GM21515 (cell line): ENCODE results near the gene MAST4.

Source experiments
- ATAC-seq: cut with Tn5 transposase; IDR thresholded peaks from one replicate; pipeline ENCODE4 v1.9.1; 2021; ENCODE audit not compliant: unreplicated experiment

The MAST4 gene

DNA sequence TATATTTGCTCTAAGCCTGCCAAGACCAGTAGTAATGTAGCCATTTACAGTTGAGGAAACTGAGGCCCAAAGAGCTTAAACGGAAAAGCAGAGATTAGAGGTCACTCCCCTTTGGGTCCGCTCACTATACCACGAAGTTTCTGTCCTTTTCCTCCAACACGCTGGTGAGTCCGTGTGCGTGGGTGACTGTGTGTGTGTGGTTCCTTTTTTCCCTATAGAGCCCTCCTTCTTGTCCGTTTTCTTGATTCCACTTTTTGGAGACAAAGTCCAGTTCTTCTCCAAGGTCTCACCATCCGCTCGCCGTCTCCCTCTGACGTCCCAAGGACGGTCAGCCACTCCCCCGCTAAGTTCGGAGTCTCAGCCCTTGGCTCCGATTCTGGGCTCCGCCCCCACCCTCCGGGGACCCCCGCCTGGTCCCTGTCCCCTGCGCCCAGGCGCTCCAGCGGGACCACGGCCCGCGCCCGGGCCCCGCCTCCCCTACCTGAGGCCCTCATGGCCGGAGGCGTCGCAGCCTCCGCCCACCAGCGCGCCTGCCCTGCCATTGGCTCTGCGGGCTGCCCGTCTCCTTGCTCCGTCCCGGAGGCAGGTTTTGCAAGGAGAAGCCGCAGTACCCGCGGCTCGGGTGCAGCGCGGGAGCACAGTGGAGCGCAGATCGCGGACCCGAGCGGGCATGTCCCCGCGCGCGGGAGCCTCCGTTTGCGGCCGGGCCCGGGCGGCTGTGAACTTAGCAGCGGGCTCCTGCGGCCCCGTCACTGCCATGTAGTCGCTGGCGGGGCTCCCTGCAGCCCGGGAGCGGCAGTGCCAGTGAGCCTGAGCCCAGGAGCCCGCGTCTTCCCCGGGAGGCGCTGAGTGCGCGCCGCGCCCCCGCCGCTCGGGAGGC lies at the start of gene MAST4:
Gene MAST4 (plus strand): TSS at position 638 of the 880 bp plus-strand sequence. CDS start 263 bp downstream, outside the sequence.
- ATAC-seq, result peak; percentile 99

DNA sequence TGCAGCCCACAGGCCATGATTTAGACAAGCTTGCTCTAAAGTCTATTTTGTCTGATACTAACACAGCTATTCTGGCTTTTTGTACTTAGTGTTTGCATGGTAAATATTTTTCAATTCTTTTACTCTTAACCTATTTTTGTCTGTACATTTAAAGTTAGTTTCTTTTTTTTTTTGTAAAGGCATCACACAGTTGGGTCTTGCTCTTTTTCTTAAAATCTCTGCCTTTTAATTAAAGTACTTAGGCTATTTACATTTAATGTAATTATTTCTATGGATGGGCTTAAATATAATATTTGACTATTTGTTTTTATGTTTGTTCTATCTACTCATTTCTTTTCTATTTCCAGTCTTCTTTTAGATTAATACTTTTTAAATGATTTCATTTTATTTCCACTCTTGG lies 49.7 kb upstream of the MAST4 start:
- ATAC-seq, result no peak

DNA sequence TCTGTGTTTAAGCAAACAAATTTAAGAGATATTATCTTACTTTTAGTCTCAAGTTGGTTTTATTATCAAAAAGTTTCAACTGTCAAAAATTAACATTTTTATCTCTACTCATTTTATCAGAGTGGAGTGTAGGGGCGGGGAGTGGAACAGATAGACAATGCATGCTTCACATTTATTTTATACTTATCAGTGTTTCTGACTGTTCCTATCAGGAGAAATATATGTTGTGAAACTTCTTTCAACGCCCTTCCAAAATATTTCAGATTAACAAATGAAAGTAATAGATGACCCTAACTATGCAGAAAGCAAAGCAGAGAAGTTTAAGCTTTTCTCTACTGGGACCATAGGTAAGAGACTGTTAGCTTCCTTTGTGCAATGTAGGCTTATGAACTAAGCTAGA lies 44.9 kb upstream of the MAST4 start:
- ATAC-seq, result no peak

DNA sequence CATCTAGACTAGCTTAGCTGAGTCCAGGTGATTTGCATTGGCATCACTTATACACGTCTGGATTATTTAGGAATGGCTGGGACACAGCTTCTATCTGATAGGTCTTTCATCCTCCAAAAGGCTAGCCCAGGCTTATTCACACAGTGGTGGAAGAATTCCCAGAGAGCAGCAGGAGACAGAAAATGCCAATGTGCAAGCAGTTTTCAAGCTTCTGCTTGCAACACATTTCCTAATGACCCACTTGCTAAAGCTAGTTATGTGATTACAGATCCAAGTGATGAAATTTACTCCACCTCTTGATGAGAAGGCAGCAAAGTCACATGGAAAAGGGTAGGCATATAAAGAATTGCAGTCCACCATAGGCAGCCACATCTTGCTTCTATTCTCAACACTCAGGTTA lies 44.2 kb upstream of the MAST4 start:
- no peak for ATAC-seq

DNA sequence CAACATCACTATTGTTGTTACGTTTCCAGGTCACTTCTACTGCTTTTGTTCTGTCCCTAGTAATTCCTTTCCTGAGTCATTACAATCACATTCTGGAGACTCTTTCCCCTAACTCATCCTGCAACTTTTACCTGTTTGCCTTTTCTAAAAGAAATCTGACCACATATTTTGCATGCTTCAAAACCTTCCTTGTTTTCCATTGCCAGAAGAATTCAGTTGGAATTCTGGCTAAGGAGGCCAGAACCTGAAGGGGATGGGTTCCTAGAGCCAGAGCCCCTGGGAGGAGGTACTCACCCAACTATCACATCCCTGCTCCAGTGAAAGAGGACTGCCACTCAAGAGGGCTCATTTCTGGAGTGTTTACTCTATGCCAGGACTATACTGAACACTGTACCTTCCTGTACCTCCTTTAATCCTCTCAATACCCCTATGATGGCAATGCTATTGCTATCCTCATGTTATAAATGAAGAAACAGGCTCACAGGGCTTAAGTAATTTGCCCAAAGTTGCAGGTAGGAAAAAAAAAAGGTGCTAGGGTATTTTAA lies 42.8 kb upstream of the MAST4 start:
- ATAC-seq, result no peak

DNA sequence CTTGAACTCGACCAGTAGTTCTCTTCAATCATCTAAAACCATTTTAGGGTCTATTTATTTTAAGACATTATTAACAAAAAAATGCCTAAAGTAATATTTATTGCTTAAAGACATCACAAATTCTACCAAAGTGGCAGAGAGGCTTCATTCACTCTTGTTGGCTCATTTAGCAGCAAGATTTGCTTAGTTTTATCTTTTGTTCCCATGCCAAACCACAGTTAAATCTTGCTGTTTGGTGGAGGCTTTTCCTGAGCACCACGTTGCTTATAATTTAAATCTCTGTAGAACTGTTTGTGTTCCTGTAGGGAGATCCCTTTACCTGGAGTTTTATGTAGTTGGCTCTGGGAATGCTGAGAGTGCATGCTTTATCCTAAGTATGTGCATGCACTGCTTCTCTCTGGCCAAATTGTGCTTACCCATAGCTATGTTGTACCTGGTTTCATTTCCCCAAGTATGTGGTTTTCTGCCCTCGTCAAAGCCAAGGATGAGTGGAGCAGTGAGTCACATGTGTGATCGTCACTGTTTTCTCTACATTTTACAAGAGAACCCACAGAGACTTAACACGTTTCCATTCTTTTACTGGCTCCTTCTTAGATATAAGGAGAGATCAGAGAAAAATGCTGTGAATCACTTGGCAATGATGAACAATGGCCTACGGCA lies 42.1 kb upstream of the MAST4 start:
- peak; percentile 98 for ATAC-seq

DNA sequence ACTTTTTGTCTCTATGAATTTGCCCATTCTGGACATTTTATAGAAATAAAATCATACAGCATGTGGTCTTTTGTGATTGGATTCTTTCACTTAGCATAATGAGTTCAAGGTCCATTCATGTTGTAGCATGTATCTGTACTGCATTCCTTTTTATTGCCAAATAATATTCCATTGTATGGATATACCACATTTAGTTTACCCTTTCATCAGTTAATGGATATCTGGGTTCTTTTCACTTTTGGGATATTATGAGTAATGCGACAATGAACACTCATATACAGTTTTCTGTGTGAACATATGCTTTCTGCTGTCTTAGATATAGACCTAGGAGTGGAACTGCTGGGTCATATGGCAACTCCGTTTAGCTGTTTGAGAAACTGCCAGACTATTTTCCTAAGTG lies 41.3 kb upstream of the MAST4 start:
- no peak for ATAC-seq

DNA sequence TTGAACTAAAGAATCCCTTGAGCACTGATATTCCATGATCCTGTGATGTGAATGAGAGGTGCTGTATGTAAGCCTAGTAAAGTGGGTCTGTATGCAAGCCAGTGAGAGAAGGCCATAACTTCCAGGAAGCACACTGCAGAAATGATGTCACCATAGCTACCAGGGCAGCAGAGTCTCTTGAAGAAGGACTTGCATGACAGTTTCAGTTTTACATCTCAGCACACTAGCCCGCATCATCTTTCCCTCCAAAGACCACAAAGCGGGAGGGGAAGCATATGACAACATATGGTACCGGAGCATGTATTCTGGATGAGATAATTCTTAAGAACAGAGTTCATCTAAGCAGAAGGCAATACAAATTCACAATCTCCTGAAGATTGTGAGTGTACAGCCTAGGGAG lies 37.6 kb upstream of the MAST4 start:
- ATAC-seq, result peak; percentile 62

DNA sequence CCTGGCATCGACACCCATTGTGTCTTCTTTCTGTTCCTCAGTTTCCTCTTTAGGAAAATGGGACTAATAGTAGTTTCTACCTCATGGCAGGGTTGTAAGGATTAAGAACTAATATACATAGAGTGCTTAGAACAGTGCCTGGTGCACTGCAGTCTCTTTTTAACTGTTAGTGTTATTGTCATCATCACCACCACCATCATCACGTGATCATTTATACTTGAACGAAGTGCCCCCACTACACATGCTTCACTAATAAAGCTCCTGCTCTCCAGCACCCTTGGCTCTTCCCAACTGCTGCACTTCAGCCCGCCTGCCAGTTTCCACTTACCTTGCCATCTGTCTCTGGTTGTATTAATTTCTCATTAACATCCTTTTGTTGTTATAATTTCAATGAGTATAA lies 35.8 kb upstream of the MAST4 start:
- no peak for ATAC-seq

DNA sequence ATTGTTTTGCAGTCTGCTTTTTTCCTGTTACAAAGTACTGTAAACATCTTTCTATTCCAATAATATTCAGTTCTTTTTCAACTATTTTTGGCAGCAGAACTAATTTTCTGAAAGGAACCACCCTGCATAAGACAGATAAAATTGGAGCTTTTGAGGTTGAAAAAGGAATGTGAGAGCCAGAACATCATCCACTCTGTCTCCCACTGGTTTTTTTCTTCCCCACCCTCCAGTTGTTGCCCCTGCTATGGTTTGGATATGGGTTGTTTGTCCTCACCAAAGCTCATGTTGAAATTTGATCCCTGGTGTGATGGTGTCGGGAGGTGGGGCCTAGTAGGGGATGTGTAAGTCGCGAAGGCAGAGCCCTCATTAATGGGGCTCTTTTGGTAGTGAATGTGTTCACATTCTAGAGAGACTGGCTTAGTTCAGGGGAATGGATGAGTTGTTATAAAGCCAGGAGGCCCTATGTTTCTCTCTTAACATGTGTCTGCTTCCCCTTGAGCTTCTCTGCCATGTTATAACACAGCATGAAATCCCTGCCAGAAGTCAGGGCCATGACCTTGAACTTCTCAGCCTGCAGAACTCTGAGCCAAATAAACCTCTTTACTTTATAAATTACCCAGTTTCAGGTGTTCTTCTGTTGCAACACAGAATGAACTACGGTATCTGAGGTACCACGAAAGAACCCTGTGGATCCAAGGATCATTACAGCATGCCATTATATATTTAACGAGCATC lies 34.8 kb upstream of the MAST4 start:
- no peak for ATAC-seq

DNA sequence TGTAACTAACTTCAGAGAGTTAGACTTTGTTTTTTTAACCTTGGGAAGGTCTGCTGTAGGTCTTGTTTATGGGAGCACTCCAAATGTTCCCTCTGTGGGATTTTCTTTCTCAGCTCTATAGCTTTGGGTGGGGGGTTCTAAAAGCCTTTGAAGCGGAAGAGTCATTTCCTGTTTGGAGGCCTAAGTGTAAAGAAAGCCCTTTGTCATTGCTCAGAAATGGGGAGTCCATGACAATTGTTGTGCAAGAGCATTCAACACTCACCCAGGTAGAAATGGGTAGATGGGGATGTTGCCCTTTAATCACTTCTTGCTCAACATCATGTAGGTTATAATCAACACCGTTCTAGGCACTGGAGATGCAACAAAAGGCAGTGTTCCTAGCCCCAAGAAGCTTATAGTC lies 30.3 kb upstream of the MAST4 start:
- ATAC-seq, result no peak

DNA sequence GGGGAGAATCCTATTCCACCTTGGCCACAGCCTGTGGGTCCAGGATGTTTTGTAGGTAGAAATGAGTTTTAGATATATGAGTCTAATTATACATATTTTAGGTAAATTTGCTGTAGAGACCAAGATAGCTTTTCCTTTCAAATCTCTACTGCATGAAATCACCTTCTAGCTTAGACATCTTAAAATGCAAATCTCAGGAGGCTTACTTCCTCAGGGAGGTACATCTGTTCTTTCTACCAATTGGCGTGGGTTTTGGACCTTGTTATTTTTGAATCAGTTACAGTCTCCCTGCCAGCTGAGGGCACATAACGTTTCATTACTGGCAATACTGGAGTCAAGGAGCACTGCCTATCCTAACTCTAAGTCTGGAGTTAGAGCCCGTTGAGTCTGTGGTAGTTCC lies 28.7 kb upstream of the MAST4 start:
- ATAC-seq, result no peak

DNA sequence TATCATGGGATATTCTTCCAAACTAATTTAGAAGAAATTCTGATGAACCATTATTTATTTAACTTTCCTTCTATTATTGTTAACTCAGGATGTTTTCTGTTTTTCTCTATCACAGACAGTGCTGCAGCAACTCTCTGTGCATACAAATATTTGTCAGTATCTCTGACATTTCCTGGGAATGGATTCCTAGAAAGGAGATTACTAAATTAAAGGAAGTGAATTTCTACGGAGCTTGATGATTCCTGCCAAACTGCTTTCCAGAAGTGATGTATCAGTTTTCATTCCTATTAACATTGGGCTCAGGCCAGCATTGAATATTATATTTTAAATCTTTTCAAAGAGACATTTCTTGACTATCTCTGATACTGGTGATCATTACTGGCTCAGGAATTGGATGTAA lies 26.0 kb upstream of the MAST4 start:
- no peak for ATAC-seq

DNA sequence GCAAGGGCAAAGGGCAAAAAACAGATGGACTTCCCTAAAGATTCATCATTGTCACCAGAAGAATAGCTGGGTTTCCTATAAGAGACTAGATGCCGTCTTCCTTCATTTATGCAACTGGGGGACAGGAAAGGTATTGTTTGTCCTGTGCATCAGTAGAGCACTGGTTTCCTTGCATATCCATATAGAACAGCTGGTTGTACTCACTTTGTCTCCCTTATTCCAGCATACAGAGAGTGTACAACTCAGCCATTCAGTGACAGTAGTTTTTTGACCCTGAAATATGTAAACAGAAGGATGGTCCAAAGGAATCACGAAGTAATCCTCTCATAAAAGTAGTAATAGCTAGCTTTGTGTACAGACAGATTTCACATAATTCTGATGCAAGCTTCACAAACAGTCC lies 22.5 kb upstream of the MAST4 start:
- no peak for ATAC-seq

DNA sequence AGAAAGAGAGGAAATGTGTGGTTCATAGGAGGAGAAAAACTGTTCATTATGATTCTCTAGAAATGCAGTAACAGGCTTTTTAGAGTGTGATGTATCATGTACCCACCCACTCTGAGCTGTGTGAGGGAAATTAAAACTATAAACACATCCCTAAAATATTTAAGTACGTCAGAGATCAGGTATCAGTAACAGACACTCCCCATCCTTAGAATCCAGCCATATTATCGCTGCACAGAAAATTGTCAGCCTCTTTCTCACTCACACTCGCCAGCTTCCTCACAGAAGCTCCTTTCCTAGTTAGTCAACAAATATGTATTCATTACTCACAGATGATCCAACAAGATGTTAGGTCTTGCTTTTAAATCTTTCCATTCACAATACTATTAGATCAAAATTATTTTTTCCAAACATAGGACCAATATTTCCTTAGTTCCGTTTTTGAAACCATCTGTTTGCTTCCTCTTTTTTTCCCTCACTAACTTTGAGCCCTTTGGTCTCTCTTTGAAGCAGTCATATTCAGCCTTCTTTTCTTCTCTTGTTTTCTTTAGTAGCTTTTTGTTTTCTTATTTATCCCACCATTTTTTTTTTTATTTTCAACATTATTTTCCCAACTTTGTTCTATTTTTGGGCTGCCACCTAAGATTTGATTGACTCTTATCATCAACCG lies 13.6 kb upstream of the MAST4 start:
- ATAC-seq, result no peak

DNA sequence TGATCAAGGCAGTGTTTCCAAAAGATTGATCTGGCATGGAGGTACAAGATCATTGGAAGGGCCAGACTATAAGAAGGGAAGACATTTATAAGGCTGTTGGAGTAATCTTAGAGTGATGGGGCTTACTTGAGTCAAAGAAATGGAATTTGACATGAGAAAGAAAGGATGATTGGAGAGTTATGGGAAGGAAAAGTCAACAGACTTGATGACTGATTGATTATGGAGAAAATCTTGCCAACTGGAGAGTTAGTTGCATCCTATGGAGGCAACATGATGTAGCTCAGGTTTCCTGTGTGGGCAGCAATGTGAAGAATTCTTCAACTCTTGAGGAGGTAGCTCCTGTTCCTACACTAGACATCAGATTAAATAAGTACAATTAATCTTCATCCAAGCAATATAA lies 10.9 kb upstream of the MAST4 start:
- no peak for ATAC-seq

DNA sequence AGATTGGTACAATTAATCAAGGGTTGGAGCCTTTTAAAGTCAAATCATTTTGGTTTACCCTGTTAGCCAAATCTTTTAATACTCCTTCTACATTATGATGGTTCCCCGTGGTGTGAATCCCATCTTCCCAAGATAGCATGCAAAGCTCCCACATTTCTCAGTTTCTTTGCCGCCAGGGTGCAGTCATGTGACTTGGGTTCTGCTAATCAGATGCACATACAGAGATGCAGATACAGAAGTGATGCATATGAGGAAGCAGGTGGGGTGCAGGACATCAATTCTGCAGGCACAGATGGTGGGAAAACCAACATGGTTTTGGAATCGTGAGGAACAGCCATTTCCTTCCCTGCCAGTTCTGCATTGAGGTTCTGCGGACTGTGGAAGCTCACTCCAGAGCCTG lies 8.4 kb upstream of the MAST4 start:
- no peak for ATAC-seq

DNA sequence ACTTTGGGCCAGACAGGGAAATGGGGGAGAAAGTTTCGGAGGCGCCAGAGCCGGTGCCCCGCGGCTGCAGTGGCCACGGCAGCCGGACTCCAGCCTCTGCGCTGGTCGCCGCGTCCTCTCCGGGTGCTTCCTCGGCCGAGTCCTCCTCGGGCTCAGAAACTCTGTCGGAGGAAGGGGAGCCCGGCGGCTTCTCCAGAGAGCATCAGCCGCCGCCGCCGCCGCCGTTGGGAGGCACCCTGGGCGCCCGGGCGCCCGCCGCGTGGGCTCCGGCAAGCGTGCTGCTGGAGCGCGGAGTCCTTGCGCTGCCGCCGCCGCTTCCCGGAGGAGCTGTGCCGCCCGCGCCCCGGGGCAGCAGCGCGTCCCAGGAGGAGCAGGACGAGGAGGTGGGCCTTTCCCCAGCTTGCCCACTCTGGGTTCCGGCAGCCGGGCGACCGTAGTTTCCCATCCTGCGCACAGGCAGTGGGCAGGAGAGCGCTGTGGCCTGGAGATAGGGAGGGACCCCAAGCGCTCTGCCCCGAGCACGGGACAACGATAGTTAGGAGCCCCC lies 516 bp downstream of the MAST4 start:
- ATAC-seq, result peak; percentile 28

DNA sequence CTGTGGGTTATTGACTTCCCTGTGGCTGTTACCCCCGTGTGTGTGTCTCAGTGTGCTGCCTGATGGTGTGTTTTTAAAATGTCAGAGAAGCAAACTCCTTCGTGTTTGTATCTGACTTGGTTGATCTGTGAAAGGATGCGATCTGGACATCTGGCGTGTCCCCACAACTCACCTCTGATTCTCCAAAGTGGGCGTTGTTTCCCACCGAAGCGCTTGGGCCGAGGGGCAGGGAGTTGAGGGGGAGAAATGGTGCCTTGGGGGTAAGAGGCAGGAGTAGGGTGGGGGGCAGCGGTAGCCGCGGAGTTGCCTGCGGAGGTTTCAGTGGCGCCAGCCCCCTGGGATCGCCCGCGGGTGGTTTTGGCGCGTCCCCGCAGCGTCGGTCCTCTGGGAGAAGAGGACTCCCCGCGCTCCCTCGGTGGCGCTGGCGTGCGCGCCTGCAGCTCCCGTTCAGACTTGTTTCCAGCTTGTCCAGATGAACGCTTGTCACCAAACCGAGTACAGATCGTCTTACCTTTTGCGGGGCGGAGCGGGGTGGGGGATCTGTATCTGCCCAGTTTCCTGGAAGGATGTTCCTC lies 1.1 kb downstream of the MAST4 start:
- no peak for ATAC-seq

DNA sequence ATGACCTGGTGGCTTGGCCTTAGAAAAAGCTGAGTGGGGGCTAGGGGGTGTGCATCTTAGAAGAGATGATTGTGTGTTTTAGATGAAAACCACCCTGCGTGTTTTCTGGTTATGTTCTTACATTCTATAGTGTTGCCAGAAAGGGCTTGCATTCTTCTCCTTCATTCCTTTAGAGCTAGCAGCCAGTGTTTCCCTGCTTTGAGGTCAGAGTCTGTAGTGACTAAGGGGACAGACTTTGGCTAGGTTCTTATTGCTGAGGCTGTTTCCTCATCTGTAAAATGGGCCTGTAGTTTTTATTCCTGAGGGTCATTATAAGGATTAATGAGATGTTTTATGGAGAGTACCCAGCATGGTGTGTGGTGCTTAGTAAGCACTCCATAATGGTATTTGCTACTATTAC lies 6.4 kb downstream of the MAST4 start:
- no peak for ATAC-seq
